GM21447 (cell line): Measurements from ENCODE around the gene MCUR1.
A peak's percentile ranks its signal among the peaks of the same experiment; 100 is the strongest.
"Not testable (repeated sequence)": the region's sequence is repeated elsewhere in the genome, so short reads cannot be mapped to it uniquely, and the experiment has no call there.

Experiments
- ATAC-seq: cut with Tn5 transposase; IDR thresholded peaks from one replicate; pipeline ENCODE4 v1.9.1; 2021; ENCODE audit not compliant: unreplicated experiment

MCUR1 gene, protein sequence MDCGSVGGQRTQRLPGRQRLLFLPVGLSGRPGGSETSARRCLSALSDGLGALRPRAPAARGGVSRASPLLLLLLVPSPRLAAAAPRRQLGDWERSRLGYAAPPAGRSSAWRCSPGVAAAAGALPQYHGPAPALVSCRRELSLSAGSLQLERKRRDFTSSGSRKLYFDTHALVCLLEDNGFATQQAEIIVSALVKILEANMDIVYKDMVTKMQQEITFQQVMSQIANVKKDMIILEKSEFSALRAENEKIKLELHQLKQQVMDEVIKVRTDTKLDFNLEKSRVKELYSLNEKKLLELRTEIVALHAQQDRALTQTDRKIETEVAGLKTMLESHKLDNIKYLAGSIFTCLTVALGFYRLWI

DNA sequence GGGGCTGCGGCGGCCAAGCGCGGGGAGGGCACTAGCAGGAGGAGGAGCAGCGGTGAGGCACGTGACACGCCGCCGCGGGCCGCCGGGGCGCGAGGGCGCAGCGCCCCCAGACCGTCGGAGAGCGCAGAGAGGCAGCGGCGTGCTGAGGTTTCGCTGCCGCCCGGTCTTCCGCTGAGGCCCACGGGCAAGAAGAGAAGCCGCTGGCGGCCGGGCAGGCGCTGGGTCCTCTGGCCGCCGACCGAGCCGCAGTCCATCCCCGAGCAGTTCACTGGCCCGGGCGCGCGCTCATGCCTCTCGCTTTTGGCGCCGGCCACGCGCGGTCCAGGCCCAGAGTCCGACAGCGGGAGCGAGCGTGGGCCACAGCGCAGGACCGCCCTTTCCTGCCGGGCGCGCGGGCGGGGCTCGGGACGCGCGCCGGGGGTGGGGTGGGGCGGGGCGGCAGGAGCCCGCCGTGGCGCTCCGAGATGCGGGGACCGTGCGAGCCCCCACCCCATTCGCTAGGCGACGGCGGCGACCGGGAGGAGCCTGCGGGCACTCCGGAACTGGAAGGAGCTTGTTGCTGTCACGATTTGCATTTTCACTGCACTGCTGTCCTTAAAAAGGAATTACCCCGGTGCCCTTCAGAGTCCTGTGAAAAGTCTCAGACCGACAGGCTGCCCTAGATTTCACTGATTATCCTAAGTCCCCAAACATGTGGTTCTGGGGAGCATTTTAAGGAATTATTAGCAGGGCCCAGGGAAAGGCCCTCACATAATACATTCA, at the start of gene MCUR1:
Gene MCUR1, minus strand, starts transcription at position 382 of the 762 bp plus-strand sequence. Its CDS starts 128 bp downstream, at position 254.
- peak; percentile 83 for ATAC-seq

DNA sequence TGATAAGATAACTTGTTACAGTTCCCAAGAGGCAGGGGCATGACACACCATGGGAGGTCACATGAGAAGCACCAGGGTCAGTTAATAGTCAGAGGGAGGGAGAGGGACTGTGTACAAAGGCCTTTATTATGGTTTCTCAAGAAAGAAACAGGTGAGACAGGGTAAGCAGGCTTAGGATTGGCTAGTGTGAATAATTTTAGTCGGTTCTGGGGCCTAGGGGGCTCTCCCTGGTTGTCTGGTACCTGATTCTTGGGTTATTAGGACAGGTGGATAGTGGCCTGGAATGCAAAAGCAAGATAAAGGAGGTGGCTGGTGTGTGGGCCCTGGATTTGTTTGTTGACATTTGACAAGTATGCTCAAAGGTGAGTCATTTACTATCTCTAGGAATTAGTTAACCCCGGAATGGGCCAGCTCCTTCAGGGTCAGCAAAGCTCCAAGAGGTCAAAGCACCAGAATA, 49.4 kb upstream of the MCUR1 start:
- ATAC-seq, result no peak

DNA sequence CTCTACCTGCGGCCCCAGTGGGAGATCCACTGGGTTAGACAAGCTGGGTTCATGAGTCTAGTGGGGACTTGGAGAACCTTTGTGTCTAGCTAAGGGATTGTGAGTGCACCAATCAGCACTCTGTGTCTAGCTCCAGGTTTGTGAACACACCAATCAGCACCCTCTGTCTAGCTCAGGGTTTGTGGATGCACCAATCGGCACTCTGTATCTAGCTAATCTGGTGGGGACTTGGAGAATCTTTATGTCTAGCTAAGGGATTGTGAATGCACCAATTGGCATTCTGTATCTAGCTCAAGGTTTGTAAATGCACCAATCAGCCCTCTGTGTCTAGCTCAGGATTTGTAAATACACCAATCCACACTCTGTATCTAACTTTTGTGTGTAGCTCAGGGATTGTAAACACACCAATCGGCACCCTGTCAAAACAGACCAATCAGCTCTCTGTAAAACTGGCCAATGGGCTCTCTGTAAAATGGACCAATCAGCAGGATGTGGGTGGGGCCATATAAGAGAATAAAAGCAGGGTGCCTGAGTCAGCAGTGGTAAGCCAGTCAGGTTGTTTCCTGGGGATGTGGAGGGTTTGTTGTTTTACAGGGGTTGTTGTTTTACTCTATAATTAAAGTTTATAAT, 46.3 kb upstream of the MCUR1 start:
- not testable (repeated sequence) for ATAC-seq

DNA sequence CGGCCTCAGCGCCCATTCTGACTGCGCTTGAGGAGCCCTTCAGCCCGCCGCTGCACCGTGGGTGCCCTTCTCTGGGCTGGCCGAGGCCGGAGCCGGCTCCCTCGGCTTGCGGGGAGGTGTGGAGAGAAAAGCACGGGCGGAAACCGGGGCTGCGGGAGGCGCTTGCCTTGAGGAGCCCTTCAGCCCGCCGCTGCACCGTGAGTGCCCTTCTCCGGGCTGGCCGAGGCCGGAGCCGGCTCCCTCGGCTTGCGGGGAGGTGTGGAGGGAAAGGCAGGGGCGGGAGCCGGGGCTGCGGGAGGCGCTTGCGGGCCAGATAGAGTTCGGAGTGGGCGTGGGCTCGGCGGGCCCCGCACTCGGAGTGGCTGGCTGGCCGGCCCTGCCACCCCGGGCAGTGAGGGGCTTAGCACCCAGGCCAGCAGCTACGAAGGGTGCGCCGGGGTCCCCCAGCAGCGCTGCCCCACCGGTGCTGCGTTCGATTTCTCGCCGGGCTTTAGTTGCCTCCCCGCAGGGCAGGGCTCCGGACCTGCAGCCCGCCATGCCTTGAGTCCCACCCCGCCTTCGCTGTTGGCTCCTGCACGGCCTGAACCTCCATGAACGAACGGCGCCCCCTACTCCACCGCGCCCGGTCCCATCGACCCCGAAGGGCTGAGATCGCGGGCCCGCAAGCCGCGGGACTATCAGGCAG, 45.7 kb upstream of the MCUR1 start:
- no peak for ATAC-seq

DNA sequence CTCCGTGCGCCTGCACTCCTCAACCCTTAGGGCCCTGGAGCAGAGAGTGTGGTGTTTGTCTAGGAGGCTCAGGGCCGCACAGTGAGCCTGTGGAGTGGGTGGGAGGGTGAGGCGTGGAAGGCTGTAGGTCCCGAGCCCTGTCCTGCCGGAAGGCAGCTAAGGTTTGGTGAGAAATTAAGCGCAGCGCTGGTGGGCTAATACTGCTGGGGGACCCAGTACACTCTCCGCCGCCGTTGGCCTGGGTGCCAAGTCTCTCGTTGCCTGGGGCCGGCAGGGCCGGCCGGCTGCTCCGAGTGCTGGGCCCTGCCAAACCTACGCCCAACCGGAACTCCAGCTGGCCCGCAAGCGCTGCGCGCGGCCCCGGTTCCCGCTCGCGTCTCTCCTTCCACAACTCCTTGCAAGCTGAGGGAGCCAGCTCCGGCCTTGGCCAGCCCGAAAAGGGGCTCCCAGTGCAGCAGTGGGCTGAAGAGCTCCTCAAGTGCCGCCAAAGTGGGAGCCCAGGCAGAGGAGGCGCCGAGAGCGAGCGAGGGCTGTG, 40.4 kb upstream of the MCUR1 start:
- ATAC-seq, result no peak

DNA sequence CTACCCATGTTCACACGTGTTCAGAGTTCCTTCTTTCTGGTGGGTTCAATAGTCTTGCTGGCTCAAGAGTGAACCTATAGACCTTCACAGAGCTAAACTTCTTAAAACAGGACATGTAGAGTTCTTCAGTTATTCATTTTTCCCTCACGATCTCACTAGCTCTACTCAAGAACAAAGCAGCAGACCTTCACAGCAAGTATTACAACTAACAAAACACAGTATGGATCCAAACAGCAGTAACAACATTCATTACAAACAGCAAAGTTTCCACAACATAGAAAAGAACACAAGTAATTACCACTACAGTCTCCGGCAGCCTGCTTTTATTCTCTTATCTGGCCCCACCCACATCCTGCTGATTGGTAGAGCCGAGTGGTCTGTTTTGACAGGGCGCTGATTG, 39.5 kb upstream of the MCUR1 start:
- no peak for ATAC-seq

DNA sequence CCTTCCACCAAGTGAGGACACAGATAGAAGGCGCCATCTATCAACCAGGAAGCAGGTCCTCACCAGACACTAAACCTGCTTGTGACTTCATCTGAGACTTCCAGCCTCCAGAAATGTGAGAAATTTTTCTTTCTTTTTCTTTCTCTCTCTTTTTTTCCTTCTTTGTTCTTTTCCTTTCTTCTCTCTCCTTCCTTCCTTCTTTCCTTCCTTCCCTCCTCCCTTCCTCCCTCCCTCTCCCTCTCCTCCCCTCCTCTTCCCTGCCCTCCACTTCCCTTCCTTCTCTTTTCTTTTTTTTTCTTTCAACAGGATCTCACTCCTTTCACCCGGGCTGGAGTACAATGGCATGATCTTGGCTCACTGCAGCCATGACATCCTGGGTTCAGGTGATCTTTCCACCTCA, 37.4 kb upstream of the MCUR1 start:
- ATAC-seq, result no peak

DNA sequence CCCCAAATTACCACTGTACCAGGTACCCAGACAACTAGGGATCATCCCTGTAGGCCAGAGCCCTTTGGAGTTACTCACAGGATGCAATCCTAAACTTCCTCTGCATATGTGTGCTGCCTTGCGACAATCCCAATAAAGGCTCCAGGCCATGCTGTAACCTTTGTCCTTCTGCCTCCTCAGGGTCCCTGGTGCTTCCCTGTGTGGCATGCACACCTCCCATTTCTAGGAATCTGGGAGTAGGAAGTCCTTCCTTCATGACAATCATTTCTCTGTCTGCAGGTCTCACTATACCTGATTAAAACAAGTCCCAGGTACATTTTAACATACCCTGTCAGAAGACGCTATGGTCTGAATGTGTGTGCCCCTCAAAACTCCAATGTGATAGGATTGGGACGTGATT, 37.0 kb upstream of the MCUR1 start:
- ATAC-seq, result no peak

DNA sequence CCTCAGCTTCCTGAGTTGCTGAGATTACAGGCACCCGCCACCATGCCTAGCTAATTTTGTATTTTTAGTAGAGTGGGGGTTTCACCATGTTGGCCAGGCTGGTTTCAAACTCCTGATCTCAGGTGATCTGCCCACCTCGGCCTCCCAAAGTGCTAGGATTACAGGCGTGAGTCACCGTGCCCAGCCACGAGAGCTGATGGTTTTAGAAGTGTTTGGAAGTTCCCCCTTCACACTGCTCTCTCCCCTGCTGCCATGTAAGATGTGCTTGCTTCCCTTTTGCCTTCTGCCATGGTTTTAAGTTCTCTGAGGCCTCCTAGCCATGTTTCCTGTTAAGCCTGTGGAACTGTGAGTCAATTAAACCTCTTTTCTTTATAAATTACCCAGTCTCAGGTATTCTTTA, 36.3 kb upstream of the MCUR1 start:
- not testable (repeated sequence) for ATAC-seq

DNA sequence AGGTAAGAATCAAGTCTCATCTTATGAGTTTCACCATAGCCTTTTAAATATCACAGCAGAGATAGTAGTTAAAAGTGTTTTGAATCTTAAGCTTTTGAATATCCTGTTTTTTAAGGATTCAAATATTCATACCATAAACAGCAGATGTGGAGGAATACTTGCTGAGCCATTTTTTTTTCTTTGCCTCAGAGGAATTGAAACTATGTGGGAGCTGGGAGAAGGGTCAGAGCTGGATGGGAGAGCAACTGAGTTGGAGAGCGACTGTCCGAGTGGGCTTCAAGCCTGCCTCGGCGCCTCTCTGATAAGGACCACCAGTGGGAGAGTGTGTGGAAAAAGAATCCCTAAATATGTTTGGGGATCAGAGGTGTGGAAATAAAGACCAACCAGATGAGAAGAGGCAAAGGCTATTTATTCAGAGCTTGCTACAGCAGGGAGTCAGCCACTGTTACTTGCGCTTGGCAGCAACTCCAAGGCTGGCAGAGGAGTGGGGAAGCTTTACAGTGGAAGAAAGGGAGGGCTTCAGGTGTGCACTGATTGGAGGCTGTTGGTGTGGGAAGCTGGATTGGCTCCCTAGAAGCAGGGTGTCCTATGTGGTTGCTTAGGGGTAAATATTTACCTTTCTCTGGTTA, 34.3 kb upstream of the MCUR1 start:
- no peak for ATAC-seq

DNA sequence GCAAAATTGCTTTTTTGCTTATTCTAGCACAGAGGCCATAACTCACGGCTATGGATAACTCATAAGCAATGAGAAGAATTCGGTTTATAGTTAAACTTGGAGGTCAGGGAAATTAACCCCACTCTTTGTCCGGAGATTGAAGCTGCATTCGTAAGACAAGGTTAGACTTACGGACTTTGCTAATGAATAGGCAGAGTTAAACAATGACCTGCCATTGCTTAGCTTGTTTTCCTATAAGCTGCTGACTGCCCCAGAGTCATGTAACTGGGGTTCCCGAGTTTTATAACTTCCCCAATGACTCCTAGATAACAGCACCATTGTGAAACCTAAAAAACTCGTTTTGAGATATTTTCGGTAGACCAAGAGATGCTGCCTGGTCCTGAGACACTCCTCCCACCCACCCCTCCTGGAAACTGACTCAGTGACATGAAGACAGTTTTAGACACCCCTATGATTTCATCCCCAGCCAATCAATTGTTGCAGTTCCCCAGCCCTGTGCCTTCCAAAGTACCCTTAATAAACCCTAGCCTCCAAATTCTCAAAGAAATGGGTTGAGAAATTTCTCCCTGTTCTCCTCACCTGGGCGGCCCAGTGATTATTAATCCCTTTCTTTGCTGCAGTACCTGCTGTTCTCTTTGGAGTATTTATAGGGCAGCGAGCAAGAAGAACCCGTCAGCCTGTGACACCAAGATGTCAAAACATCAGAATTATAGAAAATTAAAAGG, 33.1 kb upstream of the MCUR1 start:
- no peak for ATAC-seq

DNA sequence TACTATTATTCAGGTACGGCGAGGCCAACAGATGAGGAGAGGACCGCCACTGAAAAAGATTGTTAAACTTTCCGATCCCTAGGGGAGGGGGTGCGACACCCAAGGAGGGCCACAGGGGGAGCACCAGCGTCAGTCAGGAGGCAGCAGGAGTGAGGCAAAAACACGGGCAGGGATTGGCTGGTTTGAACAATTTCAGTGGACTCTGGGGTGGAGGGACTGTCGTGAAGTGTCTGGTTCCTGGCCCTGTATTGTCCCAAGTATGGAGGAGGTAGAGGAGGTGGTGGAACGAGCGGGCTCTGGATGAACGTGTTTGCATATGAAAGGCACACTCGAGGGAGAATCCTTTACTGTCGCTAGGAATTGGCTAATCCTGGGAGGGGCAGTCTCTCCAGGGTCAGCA, 32.5 kb upstream of the MCUR1 start:
- ATAC-seq, result no peak

DNA sequence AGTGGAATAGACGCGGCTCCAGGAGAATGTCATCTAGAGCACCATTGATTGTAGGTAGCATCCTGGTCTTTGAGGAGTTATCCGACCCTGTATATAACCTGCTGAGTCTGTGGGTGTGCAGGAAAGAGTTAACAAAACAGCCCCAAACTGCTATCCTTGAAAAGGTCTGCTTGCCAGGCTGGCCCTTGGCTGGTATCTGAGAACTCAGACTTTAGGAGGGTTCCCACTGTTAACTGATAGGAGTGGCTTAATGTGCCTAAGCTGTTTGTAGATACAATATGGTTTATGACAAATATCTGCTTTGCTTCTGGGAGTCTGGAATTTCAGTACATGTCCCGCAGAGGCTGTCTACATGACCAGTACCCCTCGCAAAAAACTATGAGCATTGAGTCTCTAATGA, 27.6 kb upstream of the MCUR1 start:
- ATAC-seq, result no peak

DNA sequence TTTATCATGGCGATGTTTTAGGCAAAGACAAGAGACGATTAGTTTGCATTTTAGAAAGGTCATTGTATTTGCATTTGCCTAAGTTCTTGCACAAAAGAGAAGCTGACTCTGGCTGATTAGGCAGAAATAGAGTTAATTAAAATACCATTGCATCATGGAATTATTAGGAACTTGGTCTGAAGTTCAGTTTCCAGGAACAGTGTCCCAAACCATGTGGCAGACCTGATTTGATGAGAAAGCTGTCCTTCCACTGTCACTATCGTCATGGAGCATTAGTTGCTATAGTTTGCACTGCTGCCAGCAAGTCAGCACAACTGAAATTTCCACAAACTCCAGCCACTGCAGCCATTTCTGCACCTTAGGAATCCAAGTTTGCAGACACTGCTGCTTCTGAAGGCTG, 24.3 kb upstream of the MCUR1 start:
- ATAC-seq, result no peak

DNA sequence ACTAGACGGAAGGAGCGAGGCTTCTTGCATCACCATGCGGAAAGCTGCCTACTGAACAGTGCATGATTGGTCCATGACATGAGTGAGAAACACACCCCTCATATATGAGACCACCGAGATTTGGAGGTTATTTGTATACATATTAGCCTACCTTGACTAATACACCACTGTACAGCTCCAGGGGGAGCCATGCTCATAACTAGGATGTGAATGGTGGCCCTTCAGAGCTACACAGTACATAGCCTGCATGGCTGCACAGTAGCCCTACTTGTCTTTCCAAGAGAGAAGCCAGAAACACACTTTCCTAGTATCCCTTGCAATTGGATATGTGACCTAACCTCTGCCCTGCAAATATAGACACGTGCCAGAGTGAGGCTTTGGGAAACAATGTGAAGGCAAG, 21.8 kb upstream of the MCUR1 start:
- ATAC-seq, result no peak

DNA sequence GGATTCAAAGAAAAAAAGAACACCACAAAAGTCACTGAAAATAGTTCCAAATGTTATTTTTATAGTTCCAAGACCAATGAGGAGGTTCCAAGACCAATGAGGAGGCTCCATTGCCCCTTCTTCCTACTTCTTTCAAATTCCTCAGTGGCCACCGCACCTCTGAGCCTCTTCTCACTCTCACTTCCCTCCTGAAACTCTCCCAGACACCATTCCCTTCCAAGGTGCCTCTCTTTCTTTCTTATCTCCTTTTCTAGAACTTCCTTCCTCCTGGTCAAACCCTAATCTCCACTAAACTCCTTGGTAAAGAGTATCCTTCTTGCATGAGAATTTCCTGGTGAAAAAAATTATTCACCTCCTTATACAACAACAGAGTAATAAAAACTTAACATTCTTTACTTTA, 20.4 kb upstream of the MCUR1 start:
- no peak for ATAC-seq

DNA sequence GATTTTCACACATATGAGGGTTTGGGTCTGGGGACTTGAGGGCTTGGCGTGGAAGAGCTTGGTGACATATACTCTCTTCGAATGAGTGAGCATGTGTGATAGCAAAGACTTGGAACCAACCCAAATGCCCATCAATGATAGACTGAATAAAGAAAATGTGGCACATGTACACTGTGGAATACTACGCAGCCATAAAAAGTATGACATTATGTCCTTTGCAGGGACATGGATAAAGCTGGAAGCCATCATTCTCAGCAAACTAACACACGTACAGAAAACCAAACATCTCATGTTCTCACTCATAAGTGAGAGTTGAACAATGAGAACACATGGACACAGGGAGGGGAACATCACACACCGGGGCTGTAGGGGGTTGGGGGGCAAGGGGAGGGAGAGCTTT, 19.7 kb upstream of the MCUR1 start:
- not testable (repeated sequence) for ATAC-seq

DNA sequence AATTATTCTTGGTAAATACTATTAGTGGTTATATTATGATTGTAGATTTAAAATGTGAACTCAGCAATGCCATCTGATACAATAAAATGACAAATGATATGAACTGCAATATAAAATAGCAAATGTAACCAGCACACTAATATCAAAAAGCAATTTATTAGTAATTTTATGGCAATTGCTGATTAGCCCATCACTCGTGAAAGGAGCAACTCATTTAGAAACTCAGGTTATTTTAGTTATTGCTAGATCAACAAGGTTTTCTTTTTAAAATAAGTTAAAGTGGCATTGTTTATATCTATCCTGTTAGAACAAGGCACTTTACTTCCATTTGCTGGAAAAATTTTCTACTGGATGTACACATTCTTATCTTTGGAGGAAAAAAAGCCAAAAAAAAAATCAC, 18.4 kb upstream of the MCUR1 start:
- ATAC-seq, result no peak

DNA sequence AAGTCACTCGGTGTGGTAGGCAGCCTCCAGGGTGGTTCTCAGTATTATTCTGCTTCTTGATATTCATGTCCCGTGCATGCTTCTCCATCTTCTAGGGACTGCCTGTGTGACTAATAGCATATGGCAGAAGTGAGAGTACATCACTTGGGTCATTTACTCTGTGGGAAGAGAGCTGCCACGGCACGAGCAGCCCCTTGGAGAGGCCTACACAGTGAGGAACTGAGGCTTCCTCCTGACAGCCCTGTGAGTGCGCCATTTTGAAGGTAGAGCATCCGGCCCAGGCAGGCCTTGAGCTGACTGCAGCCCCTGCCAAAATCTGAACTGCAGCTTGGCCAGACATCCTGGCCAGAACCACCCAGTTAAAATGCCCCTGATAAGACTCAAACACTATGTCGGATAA, 17.3 kb upstream of the MCUR1 start:
- peak; percentile 72 for ATAC-seq

DNA sequence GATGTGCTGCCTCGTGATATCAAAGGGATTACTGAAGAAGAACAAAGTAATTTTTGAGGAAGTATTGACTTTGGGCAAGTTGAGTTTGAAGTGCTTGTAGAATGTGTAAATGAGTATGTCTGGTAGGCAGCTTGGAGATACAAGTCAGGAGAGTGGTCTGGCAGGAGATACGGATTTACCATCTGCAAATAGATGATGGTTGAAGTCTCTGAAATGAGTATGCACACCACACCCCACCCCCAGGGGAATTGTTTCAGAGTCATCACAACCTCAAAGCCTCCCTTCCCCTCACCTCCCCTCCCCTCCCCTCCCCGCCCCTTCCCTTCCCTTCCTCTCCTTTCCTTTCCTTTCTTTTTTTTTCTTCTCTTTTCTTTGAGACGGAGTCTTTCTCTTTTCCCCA, 16.4 kb upstream of the MCUR1 start:
- no peak for ATAC-seq
